HG02884 (cell line): Measurements from ENCODE around the gene NEO1.
"Not testable (repeated sequence)": the region's sequence is repeated elsewhere in the genome, so short reads cannot be mapped to it uniquely, and the experiment has no call there.

ENCODE experiments used
- ATAC-seq: cut with Tn5 transposase; IDR thresholded peaks from one replicate; pipeline ENCODE4 v1.9.1; 2021; ENCODE audit warnings: mild to moderate bottlenecking, moderate library complexity; ENCODE audit not compliant: unreplicated experiment

Gene NEO1

DNA sequence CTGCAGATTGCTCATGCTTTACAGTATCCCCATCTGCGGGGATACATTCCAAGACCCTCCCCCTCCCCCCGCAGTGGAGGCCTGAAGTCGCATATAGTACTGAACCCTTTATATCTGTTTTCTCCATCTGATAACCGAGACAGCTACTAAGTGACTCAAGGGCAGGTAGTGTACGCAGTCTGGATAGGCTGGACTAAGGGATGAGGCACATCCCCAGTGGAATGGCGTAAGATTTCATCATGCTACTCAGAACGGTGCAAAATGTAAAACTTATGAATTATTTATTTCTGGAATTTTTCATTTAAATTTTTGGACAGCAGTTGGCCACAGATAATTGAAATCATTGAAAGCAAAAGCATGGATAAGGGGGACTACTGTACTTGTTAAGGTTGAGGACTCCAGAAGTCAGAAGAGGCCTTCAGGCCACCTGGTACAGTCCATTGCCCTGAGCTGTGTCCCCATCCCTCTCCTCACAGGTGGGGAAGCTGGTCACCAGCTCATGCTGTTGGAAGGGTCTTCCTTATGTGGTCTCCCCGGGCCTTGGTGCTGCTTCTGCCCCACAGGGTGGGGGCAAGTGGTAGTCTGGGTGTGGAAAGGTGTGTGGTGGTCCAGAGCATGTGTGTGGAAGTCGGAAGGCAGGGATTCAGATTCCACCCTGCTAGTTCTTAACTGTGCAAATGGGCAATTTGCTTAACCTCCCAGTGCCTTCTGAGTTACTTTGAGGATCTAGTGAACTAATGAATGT lies 244.5 kb downstream of the NEO1 start:
- no peak for ATAC-seq

DNA sequence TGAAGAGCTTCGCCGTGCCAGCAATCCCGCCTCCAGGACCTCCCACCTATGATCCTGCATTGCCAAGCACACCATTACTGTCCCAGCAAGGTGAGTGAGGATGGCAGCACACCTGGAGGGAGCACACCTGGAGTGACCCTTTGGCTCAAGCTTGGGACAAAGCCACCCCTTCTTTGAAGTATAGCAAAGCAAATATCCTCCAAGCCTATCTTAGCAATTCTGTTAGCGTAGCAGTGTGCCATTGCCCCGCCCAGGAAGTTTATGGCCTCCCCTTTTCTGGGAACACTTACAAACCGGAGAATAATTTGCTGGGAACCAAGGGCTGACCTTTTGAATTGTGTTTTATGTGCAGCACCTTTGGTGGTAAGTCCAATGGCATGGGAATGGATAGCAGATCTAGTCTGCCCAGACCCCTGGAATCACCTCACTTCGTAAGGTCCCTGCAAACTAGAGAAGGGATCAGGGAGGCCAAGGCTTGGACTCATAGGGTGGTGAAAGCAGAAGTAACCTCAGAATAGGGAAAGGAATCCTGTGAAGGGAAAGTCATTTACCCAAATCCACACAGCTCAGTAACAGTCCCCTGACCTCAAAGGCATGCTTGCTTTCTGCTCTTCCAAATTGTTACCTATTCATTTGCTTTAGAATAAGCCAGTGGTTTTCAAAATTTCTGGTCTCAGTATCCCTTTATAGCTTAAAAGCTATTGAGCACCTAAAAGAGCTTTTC lies 246.4 kb downstream of the NEO1 start:
- no peak for ATAC-seq

GRCh38 chr15:73300286-73300685 lies 248.0 kb downstream of the NEO1 start:
- ATAC-seq = not testable (repeated sequence)

DNA sequence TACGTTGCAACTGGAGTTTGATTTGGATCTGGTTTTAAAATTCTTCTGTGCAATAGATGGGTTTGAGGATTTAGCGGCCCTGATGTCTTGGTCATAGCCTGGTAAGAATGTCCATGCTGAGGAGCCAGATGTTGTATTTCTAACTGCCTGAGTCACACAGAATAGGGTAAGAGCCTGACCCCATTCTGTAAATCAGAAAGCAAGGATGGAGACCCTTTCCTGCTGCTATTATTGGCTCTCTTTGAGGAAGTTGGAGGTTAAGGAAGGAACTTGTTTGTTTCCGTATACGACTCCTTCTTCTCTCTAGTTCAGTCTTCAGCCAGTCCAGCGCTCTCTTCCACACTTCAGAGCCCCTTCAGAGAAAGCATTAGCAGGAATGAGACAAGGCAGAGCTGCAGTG lies 251.4 kb downstream of the NEO1 start:
- ATAC-seq = no peak

DNA sequence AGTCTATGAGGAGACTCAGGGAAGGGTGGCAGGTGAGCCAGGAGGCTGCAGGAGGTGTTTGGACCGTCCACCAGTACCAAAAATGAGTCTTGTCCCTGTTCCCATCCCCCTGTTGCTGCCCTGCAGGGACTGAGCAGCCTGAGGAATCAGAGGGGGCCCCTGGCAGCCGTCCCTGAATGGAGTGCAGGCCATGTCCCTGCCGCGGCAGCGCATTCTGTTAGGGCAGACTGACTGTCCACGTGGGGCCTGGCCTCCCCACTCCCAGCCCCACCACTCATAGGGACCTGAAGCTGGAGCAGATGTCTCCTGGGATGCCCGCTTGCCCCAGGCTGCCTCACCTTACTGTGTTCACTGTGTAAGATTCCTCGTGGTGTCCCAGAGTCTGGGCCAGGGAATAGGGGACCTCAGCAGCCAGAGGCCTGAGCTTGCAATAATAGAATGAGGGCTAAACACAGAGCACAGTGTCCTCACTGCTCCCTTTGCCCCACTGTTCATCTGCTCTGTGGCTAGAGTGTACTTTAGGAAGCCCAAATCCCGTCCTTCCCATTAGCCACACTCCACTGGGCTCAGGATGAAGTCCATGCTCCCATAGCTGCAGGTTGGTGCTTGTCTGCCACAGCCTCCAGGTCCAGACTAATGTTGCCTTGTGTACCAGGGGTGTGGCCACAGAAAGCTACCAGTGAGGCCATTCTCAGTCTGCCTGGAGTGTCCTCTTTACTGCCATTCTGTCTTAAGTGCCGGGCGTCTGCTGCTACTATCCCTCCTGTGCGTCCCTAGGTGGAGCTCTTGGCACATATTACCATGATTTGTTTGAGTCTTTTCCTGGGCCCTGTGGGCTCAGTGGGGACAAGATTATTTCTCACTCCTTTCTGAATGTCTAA lies 253.3 kb downstream of the NEO1 start:
- no peak for ATAC-seq

DNA sequence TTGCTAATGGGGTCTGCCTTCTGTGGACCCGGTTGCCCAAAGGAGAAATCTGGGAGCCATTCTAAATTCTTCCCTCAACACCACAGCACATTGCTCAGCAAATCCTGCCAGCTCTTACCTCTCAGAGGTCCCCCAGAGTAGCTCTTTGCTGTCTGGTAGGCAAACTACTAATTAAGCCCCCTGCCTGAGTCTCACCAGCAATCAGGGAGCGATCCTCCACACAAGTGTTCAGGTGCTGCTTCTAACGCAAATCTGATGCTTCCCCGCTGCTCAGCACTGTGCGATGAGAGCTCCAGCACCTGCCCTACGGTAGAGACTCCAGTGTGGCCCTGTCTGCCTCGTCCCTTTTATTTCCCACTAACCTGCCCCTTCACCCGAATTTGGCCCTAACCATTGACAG lies 256.0 kb downstream of the NEO1 start:
- ATAC-seq = no peak

- ATAC-seq = no peak
Observed at GRCh38 chr15:73313861-73314260, 261.6 kb downstream of the NEO1 start.

- ATAC-seq = no peak
Observed at GRCh38 chr15:73317651-73318462, 265.6 kb downstream of the NEO1 start.

DNA sequence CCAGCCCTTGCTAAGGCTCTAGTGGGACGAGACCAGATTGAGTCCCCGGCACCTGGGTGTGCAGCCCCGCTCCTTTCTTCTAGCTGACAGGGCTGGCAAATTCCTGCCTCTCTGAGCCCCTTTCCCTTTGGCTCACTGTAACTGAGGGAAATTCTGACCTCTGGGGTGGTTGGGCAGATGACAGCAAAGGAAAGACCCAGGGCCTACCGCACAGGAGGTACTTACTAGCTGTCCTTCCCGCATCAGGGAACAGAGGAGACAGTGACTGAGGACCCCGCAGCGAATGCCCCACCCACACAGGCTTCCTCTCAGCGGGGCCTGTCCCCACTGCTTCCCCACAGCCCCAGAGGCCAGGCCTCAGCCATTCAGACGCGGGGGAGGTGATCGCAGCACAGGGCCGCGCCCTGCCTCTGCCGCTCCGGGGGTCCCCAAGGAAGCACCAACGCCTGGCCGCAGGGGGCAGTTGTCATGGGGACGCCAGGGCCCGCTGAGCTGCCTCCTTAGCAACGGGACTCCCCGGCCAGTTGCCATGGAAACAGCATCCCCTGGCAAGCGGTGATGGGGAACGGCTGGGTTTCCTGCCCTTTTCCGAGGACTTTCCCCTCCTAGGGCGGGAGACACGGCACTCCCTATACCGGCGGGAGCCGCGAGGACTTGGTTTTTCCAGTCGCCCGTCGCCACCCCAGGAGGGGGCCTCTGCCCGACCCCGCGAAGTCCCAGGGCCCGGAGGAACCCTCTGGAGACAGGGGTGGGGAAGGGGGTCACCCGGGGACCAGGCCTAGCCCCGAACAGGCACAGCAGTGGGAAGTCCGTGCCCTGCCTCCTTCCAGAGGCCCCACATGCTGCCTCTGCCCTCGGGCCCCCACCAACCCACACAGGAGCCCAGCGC lies 266.4 kb downstream of the NEO1 start:
- no peak for ATAC-seq

- ATAC-seq = no peak
Observed at GRCh38 chr15:73319460-73320245, 267.4 kb downstream of the NEO1 start.

DNA sequence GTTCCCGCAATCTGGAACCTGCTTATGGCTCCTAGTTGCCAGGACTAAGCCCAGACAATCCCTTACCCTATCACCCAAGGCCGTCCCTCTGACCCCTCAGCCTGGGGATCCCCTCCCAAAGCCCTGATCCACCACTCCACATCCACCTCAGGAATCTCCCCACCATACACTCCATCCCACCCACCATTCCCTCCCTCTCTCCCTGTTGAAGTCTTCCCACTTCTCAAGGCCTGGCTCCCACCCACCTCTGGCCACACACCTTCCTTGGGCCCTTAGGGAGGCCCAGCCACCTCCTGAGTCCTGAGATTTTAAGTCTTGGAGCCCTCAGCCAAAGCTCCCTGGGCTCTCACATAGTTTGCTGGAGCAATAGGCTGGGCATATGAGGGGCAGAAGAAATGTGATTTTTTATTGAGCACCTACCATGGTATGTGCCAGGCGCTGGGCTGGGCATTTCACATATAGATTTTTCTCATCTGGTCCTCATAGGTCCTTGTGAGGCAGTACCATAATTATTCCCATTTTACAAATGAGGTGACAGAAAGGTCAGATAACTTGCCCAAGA lies 268.4 kb downstream of the NEO1 start:
- no peak for ATAC-seq

GRCh38 chr15:73321496-73322450 lies 269.5 kb downstream of the NEO1 start:
- no peak for ATAC-seq

GRCh38 chr15:73322665-73323373 lies 270.6 kb downstream of the NEO1 start:
- ATAC-seq = no peak

- ATAC-seq = no peak
Observed at GRCh38 chr15:73323374-73323955, 271.2 kb downstream of the NEO1 start.

DNA sequence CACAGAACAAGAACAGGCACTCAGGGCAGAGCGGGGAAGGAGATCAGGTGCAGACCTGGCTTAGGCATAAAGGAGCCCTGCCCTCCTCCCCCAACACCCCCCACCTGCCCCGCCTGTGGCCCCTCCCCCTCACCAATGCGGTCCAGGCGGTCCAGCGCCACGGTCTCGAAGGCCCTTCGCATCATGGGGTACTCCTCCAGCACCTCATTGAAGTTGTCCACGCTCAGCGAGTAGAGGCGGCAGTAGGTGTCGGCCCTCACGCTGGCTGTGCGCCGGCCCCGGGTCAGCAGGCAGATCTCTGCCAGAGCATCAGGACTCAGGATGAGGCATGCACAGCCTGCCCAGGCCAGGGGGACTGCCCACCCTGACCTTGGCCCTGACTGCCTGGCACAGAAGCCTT lies 271.7 kb downstream of the NEO1 start:
- no peak for ATAC-seq

- no peak for ATAC-seq
Observed at GRCh38 chr15:73324496-73325170, 272.4 kb downstream of the NEO1 start.
